Measurements from ENCODE around the gene ABR. TPM values are rescaled to one million over a fixed set of nuclear protein-coding genes. Genes with fewer than 3 reads are reported as not detected.

Gene ABR
- polyA plus RNA-seq, 2 of the 4 experiments (the other 2 are of a cell fraction): 70.9 to 73.8 TPM

DNA sequence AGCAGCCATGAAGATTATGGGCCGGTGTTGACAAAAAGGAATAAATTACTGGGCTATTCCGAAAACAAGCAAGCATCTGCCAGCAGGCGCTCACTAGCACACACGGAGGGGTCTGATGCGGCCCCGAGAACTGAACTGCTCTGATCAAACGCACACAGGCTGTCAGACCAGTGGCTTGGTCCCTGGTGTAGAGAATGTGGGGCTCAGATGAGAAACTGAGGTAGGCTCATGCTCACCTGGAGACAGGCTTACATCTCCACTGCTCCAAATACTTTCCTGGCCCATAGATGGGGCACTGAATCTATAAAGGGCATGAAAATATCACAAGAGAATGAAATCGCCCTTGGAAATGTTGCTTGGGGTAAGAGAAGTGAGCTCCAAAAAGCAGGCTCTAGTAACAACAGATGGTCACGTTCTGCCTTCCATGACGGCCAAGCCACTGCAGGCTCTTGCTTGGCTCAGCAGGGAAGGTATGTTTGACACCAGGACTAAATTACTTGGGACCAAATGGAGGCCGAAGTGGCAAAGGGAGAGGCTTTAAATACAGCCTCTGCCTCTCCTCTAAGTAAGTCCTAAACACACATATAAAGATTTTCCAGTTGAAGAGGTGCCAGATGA is 5.4 kb downstream of the ABR start:
- no peak overlapping the region for H3K4me2 ChIP-seq
- ChIA-PET CTCF (interaction anchor here (1.3 to 3.4 kb wide), 2 partner anchors 13 to 52 kb away, joined by 3 to 24 read pairs; no protein-coding TSS in a partner anchor), POLR2A (no interaction called here)
- H3K9me3 ChIP-seq: no peaks in the 10 kb centered on the region
- H3K4me1 ChIP-seq: peaks cover 6% of the 10 kb centered on the region; the same call in 1 of the 3 replicates
- ATAC-seq: no peak
- WGBS (ENCODE audit: missing lambda C conversion rate): 77% methylated on average over 11 of the region's 11 CpGs
- TF ChIP-seq, protein P1, sequence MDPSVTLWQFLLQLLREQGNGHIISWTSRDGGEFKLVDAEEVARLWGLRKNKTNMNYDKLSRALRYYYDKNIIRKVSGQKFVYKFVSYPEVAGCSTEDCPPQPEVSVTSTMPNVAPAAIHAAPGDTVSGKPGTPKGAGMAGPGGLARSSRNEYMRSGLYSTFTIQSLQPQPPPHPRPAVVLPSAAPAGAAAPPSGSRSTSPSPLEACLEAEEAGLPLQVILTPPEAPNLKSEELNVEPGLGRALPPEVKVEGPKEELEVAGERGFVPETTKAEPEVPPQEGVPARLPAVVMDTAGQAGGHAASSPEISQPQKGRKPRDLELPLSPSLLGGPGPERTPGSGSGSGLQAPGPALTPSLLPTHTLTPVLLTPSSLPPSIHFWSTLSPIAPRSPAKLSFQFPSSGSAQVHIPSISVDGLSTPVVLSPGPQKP (IDR thresholded peaks at IDR 0.05; ENCODE audit: low read depth, low read length): no peak
- no peak for TF ChIP-seq KDM5A (IDR thresholded peaks at IDR 0.05)
- TF ChIP-seq RAD21 (conservative IDR thresholded peaks at IDR 0.05 in 1 of 2, IDR thresholded peaks at IDR 0.05 in 1 of 2): no peak
- no peak for TF ChIP-seq TP53 (CRISPR knock-in tag; IDR thresholded peaks at IDR 0.05)
- TF ChIP-seq EHMT2 (IDR thresholded peaks at IDR 0.05; ENCODE audit: low read depth): no peak
- no peak for TF ChIP-seq CHD4 (IDR thresholded peaks at IDR 0.05; ENCODE audit: borderline replicate concordance)
- TF ChIP-seq MAFK (IDR thresholded peaks at IDR 0.05; ENCODE audit: partially characterized antibody): no peak
- TF ChIP-seq, protein P2, sequence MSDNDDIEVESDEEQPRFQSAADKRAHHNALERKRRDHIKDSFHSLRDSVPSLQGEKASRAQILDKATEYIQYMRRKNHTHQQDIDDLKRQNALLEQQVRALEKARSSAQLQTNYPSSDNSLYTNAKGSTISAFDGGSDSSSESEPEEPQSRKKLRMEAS (IDR thresholded peaks at IDR 0.05): no peak
- no peak for TF ChIP-seq JUN (IDR thresholded peaks at IDR 0.05)
- DNase-seq (ENCODE audit: low read depth in 1 of 2, low spot score in 1 of 2): no peak
- no peak overlapping the region for H3K27ac ChIP-seq
- no peak overlapping the region for H3K4me3 ChIP-seq
- FAIRE-seq: no peak

DNA sequence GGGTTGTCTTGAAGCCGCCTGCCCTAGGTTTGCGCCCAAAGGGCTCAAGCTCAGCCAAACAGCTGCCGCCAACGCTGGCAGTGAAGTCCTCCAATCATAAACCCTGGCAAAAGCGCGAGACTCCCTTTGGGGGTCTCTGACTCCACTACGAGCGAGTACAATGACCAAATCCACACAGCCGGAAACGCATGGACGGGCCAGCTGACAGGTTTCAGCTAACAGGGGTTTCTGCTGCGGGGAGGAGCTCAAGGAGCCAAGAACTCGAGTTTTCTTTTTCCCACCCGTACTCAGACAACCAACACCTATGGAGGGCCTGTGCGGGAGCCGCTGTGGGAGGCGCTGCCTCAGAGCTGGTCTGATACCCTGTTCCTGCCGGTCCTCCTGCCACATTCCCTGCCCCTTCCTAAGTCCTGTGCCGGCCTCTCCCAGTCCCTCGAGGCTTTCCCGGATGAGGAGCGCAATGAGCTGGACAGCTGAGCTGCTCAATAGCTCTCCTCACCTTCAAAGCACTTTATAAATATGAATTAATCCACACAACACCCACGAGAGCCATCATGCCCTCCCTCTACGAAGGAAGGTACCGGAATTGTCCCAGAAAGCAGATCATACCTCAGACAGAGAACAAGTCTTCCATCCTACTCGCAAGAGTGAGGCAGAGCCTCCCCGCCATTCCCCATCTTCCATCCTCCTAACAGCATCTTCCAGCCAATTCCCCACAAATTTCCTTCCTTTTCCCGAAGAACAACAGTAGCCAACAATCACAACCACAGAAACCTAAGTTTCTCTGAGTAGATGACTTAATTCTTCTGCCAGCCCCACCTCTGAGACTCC is 6.1 kb downstream of the ABR start:
- FAIRE-seq: no peak
- POLR2A ChIA-PET: no interaction called here
- no peaks in the 10 kb centered on the region for H3K9me3 ChIP-seq
- TF ChIP-seq FOSL2 (IDR thresholded peaks at IDR 0.05) (no peak), FOSL2 (CRISPR knock-in tag; IDR thresholded peaks at IDR 0.05) (no peak), EP300 (IDR thresholded peaks at IDR 0.05) (no peak), JUNB (IDR thresholded peaks at IDR 0.05) (no peak), CHD2 (IDR thresholded peaks at IDR 0.05; ENCODE audit: low read length, partially characterized antibody) (no peak), RAD21 (conservative IDR thresholded peaks at IDR 0.05 in 1 of 2, IDR thresholded peaks at IDR 0.05 in 1 of 2) (no peak), MYC (IDR thresholded peaks at IDR 0.05; ENCODE audit: borderline replicate concordance, low read length) (no peak), HOXA7 (CRISPR knock-in tag; IDR thresholded peaks at IDR 0.05) (no peak), ZFP36 (IDR thresholded peaks at IDR 0.05; ENCODE audit: borderline replicate concordance, partially characterized antibody) (no peak), HEYL (CRISPR knock-in tag; IDR thresholded peaks at IDR 0.05) (no peak), BHLHE40 (IDR thresholded peaks at IDR 0.05; ENCODE audit: low read depth, low read length) (no peak), CBX8 (IDR thresholded peaks at IDR 0.05) (no peak), KDM5A (IDR thresholded peaks at IDR 0.05) (no peak)
- TF ChIP-seq, protein P3, sequence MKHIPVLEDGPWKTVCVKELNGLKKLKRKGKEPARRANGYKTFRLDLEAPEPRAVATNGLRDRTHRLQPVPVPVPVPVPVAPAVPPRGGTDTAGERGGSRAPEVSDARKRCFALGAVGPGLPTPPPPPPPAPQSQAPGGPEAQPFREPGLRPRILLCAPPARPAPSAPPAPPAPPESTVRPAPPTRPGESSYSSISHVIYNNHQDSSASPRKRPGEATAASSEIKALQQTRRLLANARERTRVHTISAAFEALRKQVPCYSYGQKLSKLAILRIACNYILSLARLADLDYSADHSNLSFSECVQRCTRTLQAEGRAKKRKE (CRISPR knock-in tag; IDR thresholded peaks at IDR 0.05; ENCODE audit: low read depth): no peak
- no peak overlapping the region for H3K4me3 ChIP-seq
- CTCF ChIA-PET: interaction anchor here (1.2 to 3.4 kb wide), 2 partner anchors 13 to 118 kb away, joined by 6 to 24 read pairs; no protein-coding TSS in a partner anchor
- DNase-seq (ENCODE audit: low read depth in 1 of 2, low spot score in 1 of 2): no peak
- ATAC-seq: no peak; a peak in 1 of 6 replicates
- no peak overlapping the region for H3K27ac ChIP-seq
- peaks cover 1% of the 10 kb centered on the region; the same call in 1 of the 3 replicates for H3K4me1 ChIP-seq
- H3K4me2 ChIP-seq: no peak overlapping the region
- 79% methylated on average over 28 of the region's 28 CpGs for WGBS (ENCODE audit: missing lambda C conversion rate)
